Mononuclear cell (primary cell): ENCODE measurements around the gene GLTP. TPM values are rescaled to one million over a fixed set of nuclear protein-coding genes. Genes with fewer than 3 reads are reported as not detected.
"Not testable (repeated sequence)": the region's sequence is repeated elsewhere in the genome, so short reads cannot be mapped to it uniquely, and the experiment has no call there.

Experiments used
- H3K27me3 ChIP-seq: 2 replicates; pipeline ENCODE4 v1.6.0; 2011; ENCODE audit warnings: low read length, control low read depth; ENCODE audit not compliant: insufficient read depth
- H3K4me1 ChIP-seq: 2 replicates; pipeline ENCODE4 v1.5.1; 2011; ENCODE audit warnings: mild to moderate bottlenecking, low read length, control low read depth; ENCODE audit not compliant: insufficient read depth
- H3K4me3 ChIP-seq: 2 replicates; pipeline ENCODE4 v1.5.1; 2011; ENCODE audit warnings: mild to moderate bottlenecking, low read length, moderate library complexity
- H3K9me3 ChIP-seq: 2 replicates; pipeline ENCODE4 v1.5.1; 2011; ENCODE audit warnings: low read depth, mild to moderate bottlenecking, control low read depth, low read length
- total RNA-seq: library from RNA; depleted of rRNA; stranded (reverse); fragments of >200 nt; gene quantifications from one replicate; pipeline ENCODE4 v1.2.3, GENCODE V29; 2012

The GLTP gene
- total RNA-seq, 1 donor = 63.0 TPM

DNA sequence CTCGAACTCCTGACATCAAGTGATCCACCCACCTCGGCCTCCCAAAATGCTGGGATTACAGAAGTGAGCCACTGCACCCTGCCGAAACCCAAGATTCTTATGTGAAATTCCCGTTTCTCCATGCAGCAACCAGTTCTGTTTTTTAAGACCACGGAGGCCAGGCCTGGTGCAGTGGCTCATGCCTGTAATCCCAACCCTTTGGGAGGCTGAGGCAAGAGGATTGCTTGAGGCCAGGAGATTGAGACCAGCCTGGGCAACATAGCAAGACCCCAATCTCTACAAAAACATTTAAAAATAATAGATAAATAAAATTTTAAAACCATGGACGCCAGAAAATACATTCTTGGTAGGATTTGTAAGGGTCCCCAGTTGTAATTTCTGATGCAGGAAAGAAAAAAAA, 29.8 kb downstream of the GLTP start:
- H3K27me3 ChIP-seq, H3K9me3 ChIP-seq, H3K4me3 ChIP-seq: not testable (repeated sequence)
- H3K4me1 ChIP-seq = peaks cover 42% of the 10 kb centered on the region

DNA sequence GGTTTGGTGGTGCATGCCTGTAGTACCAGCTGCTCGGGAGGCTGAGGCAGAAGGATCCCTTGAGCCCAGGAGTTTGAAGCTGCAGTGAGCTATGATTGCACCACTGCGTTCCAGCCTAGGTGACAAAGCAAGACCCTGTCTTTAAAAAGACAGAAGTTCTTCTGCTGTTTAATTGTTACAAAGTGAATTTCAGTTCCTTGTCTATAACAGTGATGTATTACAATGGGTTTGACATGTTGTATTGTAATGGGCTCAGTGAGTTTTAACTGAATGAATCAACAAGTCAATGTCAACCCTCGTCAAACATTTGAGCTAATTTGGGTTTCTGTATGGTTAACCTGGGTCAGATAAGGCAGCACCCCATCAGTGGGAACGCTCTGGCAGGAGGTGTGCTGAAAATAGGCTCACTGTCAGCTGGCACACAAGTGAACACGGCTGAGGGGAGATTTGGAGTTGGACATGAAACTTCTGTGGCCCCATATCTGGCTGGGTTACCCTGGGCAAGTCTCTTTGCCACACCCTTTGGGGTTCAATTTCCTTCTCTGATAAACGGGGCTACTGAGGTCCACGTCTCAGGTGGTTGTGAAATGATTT, 33.1 kb downstream of the GLTP start:
- Histone ChIP-seq H3K27me3 (no peaks in the 10 kb centered on the region), H3K4me1 (peaks cover 49% of the 10 kb centered on the region), H3K9me3 (no peaks in the 10 kb centered on the region), H3K4me3 (no peak overlapping the region)

DNA sequence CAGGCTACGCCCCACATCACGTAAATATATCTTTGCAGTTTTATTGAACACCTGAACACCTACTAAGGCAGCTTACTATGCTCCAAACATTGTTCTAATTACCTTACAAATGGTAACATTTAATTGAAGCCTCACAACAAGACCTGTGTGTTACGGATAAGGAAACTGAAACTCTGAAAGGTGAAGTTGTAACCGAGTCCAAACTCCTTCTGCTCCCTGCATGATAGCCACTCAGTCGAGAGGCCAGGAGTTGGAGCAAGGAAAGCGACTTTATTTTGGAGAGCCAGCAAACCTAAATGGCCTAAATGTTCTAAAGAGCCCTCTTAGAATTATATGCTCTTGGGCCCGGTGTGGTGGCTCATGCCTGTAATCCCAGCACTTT, 34.5 kb downstream of the GLTP start:
- Histone ChIP-seq H3K4me3 (no peak overlapping the region), H3K27me3 (no peaks in the 10 kb centered on the region), H3K9me3 (no peaks in the 10 kb centered on the region), H3K4me1 (peaks cover 49% of the 10 kb centered on the region)

DNA sequence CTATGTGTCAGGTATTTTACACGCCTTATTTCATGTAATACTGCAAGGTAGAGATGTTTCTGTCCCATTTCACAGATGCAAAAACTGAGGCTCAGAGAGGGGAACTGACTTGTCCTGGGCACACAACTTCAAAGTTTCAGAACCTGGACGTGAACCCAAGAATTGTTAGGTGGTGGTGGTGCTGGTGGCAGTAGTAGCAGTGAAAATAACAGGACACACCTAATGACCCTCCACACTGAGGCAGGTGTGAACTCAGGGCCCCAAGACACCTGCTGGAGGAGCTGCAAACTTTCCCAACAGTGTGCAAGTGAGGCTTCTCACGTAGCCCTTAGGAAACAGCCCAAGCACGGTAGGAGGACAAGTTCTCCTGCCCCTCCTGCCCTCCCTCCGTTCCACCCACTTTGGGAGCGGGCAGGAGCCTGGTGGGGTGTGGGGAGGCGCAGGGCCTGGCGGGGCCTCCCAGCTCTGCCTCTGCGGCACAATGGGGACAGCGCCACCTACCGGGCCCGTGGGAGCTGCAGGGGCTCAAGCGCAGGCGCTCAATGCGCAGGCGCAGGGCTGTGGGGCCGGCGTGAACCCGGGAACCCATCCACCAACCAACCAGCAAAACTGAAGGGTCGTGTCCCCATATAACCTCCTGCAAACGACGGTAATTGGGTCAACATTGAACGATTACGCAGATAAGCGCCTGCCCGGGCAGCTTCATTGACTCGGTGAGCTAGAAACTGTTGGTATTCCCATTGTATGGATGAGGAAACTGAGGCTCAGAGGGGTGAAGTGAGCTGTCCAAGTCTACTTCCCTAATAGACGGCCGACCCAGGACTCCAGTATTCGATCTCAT, 35.1 kb downstream of the GLTP start:
- Histone ChIP-seq H3K27me3 (no peaks in the 10 kb centered on the region), H3K4me3 (no peak overlapping the region), H3K9me3 (no peaks in the 10 kb centered on the region), H3K4me1 (peaks cover 44% of the 10 kb centered on the region)

DNA sequence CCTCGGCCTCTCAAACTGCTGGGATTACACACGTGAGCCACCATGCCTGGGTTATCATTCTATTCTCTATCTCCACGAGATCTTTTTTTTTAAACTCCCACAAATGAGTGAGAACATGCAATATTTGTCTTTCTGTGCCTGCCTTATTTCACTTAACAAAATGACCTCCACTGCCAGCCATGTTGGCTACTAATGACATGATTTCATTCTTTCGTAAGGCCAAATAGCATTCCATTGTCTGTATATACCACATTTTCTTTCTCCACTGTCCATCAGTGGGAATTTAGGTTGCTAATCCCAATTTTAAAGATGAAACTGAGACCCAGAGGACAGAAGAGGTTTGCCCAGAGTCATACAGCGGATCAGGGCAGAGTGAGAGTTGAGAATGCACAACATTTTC, 36.2 kb downstream of the GLTP start:
- Histone ChIP-seq H3K4me1 (peaks cover 33% of the 10 kb centered on the region), H3K9me3 (no peaks in the 10 kb centered on the region), H3K4me3 (no peak overlapping the region), H3K27me3 (no peaks in the 10 kb centered on the region)

DNA sequence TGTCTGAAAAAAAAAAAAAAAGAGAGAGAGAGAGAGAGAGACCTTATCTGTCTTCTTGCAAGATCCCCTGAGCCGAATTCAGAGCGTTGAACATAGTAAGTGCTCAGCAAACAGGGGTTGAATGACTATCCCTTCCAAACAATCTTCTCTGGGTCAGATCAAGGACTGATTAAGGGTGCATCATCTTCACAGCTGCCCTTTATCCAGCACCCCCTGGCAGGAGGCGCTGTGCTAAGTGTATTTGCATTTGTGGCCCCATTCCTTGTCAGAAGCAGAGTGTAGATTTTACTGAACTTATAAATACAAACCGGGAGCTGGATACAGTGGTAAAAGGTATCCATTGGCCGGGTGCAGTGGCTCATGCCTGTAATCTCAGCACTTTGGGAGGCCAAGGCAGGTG, 38.3 kb downstream of the GLTP start:
- no peaks in the 10 kb centered on the region for H3K9me3 ChIP-seq
- H3K27me3 ChIP-seq = no peaks in the 10 kb centered on the region
- H3K4me1 ChIP-seq = peaks cover 28% of the 10 kb centered on the region
- no peak overlapping the region for H3K4me3 ChIP-seq

DNA sequence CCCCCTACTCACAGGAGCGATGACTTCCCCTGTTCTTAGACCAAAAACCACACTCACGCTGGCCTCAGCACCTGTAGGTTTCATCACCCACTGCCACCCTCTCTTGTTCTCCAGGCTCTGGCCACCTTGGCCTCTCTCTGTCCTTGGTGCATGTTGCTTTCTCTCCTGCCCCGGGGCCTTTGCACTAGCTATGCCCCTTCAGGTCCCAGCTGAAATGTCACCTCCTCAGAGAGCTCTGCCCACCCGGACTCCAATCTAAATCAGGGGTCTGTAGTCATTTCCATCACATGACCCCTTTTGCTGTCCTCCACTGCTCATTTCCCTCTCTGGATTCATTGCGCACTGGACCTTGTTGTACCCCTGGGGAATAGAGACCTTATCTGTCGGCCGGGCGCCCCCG, 39.0 kb downstream of the GLTP start:
- H3K4me1 ChIP-seq = peaks cover 23% of the 10 kb centered on the region
- no peaks in the 10 kb centered on the region for H3K27me3 ChIP-seq
- no peaks in the 10 kb centered on the region for H3K9me3 ChIP-seq
- no peak overlapping the region for H3K4me3 ChIP-seq

DNA sequence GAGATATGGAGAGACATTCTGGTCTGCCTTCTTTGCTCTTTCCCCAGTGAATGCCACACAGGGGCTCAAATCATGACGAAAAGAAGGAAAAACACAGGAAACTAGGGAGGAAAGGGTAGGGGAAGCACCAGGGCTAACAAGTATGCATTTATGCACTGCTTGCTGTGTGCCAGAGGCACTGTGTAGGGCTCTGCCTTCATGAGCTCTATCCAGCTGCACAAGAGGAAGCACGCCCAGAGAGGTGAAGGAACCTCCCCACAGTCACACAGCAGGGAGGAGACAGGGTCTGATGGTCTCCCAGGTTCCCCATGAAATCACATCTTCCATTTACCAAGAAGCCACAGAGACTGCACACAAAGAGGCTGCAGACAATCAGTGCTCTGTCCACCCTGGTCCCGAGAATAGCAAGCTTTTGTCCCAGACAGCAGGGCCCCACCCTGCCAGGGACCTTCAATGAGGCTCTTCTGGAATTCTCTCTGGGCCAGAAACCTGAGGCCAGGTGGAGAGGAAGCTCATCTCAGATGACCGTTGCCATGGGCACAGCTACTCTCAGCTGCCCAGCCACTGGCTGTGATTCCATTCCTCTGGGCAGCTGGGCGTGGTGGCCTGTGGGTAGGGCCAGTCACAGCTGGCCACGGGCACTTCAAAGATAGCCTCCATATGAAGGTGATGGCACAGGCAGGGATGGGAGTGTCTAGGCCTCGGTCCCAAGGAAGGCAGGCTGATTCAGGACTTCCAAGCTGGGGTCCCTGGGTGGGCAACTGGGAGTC, 39.9 kb downstream of the GLTP start:
- Histone ChIP-seq H3K27me3 (no peaks in the 10 kb centered on the region), H3K4me3 (no peak overlapping the region), H3K4me1 (peaks cover 14% of the 10 kb centered on the region), H3K9me3 (no peaks in the 10 kb centered on the region)

DNA sequence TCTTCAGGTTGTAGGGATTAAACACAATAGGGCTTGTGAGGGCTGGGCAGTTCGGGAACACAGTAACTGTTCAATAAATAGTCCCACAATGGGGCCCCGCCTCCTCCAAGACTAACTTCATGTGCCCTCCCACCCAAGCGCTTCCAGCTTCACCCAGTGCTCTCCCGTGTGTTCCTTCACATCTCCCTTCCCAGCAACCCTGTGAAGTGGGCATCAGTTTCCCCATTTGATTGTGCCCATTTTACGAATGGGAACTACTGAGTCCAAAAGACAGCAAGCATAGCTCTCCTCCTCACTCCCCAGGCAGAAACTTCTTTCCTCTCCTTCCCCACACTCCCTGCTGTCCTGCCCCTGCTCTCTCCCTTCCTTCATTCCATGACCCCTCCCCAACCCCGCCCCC, 40.9 kb downstream of the GLTP start:
- no peak overlapping the region for H3K4me3 ChIP-seq
- no peaks in the 10 kb centered on the region for H3K27me3 ChIP-seq
- H3K4me1 ChIP-seq = peaks cover 8% of the 10 kb centered on the region
- H3K9me3 ChIP-seq = no peaks in the 10 kb centered on the region

DNA sequence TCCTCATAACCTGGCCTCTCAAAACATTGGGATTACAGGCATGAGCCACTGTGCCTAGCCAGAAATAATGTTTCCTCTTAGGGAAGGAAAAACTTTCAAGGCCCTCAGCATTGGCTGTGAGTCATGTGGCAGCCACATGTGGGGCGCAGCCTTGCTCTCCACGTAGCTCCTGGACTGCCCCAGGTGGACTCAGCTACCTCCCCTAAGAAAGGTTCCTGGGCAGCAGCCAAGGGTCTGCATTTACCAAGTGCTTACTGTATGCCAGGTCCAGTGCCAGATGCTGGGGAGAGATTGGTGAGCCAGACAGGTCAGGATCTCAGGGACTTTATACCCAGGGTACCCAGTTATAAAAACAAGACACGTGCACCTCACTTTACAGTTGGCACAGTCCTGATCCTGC, 43.4 kb downstream of the GLTP start:
- peaks cover 8% of the 10 kb centered on the region for H3K4me1 ChIP-seq

DNA sequence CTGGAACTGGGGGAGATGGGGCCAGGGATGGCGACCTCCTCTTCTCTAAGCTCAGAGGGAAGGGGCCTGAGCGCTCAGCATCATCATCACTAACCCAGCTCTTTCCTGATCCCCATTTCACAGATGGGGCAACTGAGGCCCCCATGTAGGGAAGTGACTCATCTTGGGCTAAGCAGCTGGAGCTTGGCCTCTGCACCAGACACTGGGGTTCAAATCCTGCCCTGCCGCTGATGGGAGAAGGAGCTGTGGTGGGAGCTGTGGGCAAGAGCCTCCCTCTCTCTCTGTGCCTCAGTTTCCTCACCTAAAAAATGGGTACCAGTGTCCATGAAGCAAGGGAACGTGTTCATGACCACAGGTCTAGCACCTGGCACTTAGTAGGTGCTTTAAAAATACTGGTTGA, 44.5 kb downstream of the GLTP start:
- Histone ChIP-seq H3K9me3 (no peaks in the 10 kb centered on the region), H3K4me1 (peaks cover 8% of the 10 kb centered on the region), H3K4me3 (no peak overlapping the region), H3K27me3 (peaks cover 7% of the 10 kb centered on the region)

More for the DNA sequence above, 43.4 kb downstream of the GLTP start:
- no peaks in the 10 kb centered on the region for H3K9me3 ChIP-seq
- peaks cover 7% of the 10 kb centered on the region for H3K27me3 ChIP-seq
- H3K4me3 ChIP-seq = no peak overlapping the region

DNA sequence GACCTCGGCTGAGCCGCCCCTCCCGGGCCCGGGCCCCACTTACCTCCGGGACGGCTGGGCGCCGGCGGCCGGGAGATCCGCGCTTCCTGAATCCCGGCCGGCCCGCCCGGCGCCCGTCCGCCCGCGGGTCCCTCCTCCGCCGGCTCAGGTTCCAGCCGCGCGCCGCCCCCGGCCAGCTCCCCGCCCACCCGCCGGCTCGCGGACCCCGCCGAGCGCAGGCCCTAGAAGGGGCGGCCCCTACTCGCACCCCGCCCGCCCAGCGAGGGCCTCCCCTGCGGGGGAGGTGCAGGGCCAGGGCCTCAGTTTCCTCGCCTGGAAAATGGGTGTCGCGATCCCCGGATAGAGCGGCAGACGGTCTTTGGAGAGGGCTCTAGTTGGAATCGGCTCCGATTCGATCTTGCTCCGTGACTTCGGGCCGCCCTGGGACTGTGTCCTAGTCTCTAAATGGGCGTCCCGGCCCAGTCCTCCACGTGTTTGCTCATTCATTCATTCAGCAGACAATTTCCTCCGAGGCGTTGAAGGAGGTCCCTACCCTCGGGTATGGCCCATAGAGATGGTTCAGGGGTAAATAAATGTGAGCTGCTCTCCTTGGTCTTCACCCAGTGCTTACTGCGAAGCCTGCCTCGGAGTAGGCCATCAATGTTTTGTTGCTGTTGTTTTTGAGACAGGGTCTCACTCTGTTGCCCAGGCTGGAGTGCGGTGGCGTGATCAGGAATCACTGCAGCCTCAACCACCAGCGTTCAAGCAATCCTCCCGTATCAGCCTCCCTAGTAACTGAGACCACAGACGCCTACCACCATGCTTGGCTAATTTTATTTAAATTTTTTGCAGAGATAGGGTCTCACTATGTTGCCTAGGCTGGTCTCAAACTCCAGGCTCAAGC, 46.8 kb downstream of the GLTP start, which contains the start of gene TRPV4:
Gene TRPV4 (minus strand): TSS at position 92 of the 883 bp plus-strand sequence. CDS start 18,602 bp downstream, outside the sequence.
- Histone ChIP-seq H3K27me3 (peaks cover 7% of the 10 kb centered on the region), H3K4me1 (peaks cover 22% of the 10 kb centered on the region), H3K4me3 (no peak within 1 kb of the TSS), H3K9me3 (no peaks in the 10 kb centered on the region)

DNA sequence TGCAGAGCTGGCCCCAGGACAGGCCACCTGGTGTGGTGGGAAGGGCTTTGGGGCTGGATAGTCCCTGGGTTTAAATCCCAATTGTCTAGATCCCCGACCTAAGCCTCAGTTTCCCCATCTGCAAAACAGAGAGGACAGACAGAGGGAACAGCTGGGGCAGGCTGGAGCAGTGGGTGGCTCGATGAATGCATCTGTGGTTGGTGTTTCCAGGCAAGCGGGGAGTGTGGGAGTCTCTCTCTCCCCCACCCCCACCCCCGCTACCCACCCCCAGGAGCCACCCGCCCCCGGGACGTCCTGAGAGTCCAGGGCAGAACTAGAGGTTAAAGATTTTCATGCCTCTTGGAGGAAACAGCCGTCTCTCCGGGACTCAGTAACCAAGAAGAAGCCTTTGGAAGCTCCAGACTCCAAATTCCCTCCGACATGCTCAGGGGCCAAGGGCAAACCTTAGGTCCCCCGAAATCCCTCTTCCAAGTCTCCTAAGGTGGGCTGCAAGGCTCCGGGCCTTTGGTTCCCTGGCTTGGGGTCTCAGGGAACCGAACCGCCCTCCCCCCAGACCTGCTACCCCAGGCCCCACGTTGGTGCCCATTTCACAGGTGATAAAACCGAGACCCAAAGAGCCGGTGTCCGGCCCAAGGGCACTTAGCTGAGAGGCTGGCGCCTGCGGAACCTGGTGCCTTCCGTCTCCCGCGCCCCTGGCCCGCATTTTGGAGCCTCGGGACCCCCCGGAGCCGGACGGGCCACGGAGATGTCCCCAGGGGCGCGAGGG, 47.6 kb downstream of the GLTP start:
- Histone ChIP-seq H3K4me1 (peaks cover 17% of the 10 kb centered on the region), H3K4me3 (no peak overlapping the region), H3K9me3 (no peaks in the 10 kb centered on the region), H3K27me3 (peaks cover 7% of the 10 kb centered on the region)

DNA sequence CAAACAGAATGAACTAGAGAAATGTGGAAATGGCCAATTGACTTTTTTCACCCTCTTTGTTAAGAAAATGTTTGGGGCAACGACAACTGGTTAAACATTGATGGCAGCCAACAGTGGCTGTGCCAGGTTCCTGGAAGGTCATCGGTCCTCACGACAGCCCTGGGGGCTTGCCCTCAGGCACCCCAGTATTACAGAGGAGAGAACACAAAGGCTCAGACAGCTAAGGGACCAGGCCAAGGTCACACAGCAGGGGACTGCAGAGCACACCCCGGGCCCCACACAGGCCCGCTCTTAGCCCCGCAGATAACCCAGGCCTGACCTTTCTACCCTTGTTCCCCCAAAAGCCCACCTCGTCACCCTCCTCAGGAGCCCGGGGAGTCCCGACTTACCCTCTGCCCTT, 48.4 kb downstream of the GLTP start:
- H3K27me3 ChIP-seq = peaks cover 7% of the 10 kb centered on the region
- H3K4me1 ChIP-seq = peaks cover 22% of the 10 kb centered on the region
- H3K4me3 ChIP-seq = no peak overlapping the region
- H3K9me3 ChIP-seq = no peaks in the 10 kb centered on the region
